Mesenchymal stem cell (in vitro differentiated cells and primary cell): ENCODE data around the gene B4GALNT2.

Experiments used
- DNase-seq: peaks from one replicate; pipeline ENCODE4 v3.0.0-alpha.2; 2013
- H2AFZ ChIP-seq: one replicate; pipeline ENCODE4 v1.6.1; 2013; ENCODE audit warnings: low read depth, mild to moderate bottlenecking, control low read depth, inconsistent platforms, low read length, moderate library complexity
- H2AK5ac ChIP-seq: 2 replicates; pipeline ENCODE4 v1.6.1; 2013; ENCODE audit warnings: low read length, moderate library complexity, mild to moderate bottlenecking, inconsistent platforms; ENCODE audit not compliant: severe bottlenecking
- H2BK120ac ChIP-seq: one replicate; pipeline ENCODE4 v1.6.1; 2013; ENCODE audit warnings: low read depth, mild to moderate bottlenecking, inconsistent platforms, low read length, moderate library complexity
- H2BK12ac ChIP-seq, 2 experiments: one replicate each; pipeline ENCODE4 v1.6.1; 2013; ENCODE audit warnings: inconsistent platforms in 2 of 2, low read length in 2 of 2, mild to moderate bottlenecking in 2 of 2, moderate library complexity in 2 of 2, control low read depth in 1 of 2
- H2BK15ac ChIP-seq: one replicate; pipeline ENCODE4 v1.6.1; 2013; ENCODE audit warnings: mild to moderate bottlenecking, low read depth, inconsistent platforms; ENCODE audit not compliant: poor library complexity, severe bottlenecking
- H2BK5ac ChIP-seq: 2 replicates; pipeline ENCODE4 v1.6.1; 2013; ENCODE audit warnings: low read depth, mild to moderate bottlenecking, low read length, control low read depth, inconsistent platforms; ENCODE audit not compliant: poor library complexity, severe bottlenecking
- H3K14ac ChIP-seq, 2 experiments: one replicate each; pipeline ENCODE4 v1.6.1; 2013; ENCODE audit warnings: inconsistent platforms in 2 of 2, low read length in 2 of 2, control low read depth in 1 of 2, mild to moderate bottlenecking in 1 of 2, moderate library complexity in 1 of 2
- H3K18ac ChIP-seq, 2 experiments: one replicate each; pipeline ENCODE4 v1.6.1; 2013; ENCODE audit warnings: inconsistent platforms in 2 of 2, low read length in 2 of 2, control low read depth in 1 of 2, low read depth in 1 of 2, mild to moderate bottlenecking in 1 of 2
- H3K23ac ChIP-seq, 2 experiments: one replicate each; pipeline ENCODE4 v1.6.1; 2013; ENCODE audit warnings: inconsistent platforms in 2 of 2, low read length in 2 of 2, mild to moderate bottlenecking in 2 of 2, moderate library complexity in 2 of 2, control low read depth in 1 of 2
- H3K27ac ChIP-seq: 2 replicates; pipeline ENCODE4 v1.5.1; 2013; ENCODE audit warnings: mild to moderate bottlenecking, moderate library complexity, low read length, control low read depth, inconsistent platforms; ENCODE audit not compliant: poor library complexity, severe bottlenecking
- H3K27me3 ChIP-seq, 2 experiments: 2 replicates each; pipeline versions ENCODE4 v1.6.1 to v1.7.0; 2013; ENCODE audit warnings: low read length in 2 of 2, mild to moderate bottlenecking in 2 of 2, moderate library complexity in 2 of 2, control low read depth in 1 of 2, inconsistent platforms in 1 of 2; ENCODE audit not compliant: control insufficient read depth in 1 of 2, insufficient read depth in 1 of 2
- H3K36me3 ChIP-seq, 2 experiments: 2 replicates each; pipeline versions ENCODE4 v1.6.1 to v1.7.0; 2013; ENCODE audit warnings: low read length in 2 of 2, control low read depth in 1 of 2, inconsistent platforms in 1 of 2, low read depth in 1 of 2, mild to moderate bottlenecking in 1 of 2; ENCODE audit not compliant: insufficient read depth in 2 of 2, control insufficient read depth in 1 of 2
- H3K4ac ChIP-seq, 2 experiments: one replicate each; pipeline ENCODE4 v1.6.1; 2013; ENCODE audit warnings: inconsistent platforms in 2 of 2, low read length in 2 of 2, mild to moderate bottlenecking in 2 of 2, moderate library complexity in 2 of 2, control low read depth in 1 of 2, low read depth in 1 of 2
- H3K4me1 ChIP-seq: 2 replicates; pipeline ENCODE4 v1.6.1; 2013; ENCODE audit warnings: low read depth, low read length, control low read depth; ENCODE audit not compliant: control insufficient read depth, insufficient read depth
- H3K4me2 ChIP-seq: 2 replicates; pipeline ENCODE4 v1.6.1; 2013; ENCODE audit warnings: low read length, mild to moderate bottlenecking, inconsistent platforms; ENCODE audit not compliant: poor library complexity, severe bottlenecking
- H3K4me3 ChIP-seq, 2 experiments: 2 replicates each; pipeline versions ENCODE4 v1.5.1 to v1.7.0; 2013; ENCODE audit warnings: low read length in 2 of 2, mild to moderate bottlenecking in 2 of 2, control low read depth in 1 of 2, low read depth in 1 of 2; ENCODE audit not compliant: insufficient read depth in 1 of 2
- H3K79me1 ChIP-seq: replicated peaks from 2 replicates; pipeline ENCODE4 v1.6.1; 2013; ENCODE audit warnings: mild to moderate bottlenecking, control low read depth, low read length, inconsistent platforms; ENCODE audit not compliant: poor library complexity, severe bottlenecking
- H3K9ac ChIP-seq: 2 replicates; pipeline ENCODE4 v1.7.0; 2013; ENCODE audit warnings: mild to moderate bottlenecking, low read length, moderate library complexity
- H3K9me3 ChIP-seq: 2 replicates; pipeline ENCODE4 v1.7.0; 2013; ENCODE audit warnings: mild to moderate bottlenecking, low read length; ENCODE audit not compliant: control insufficient read depth
- H4K8ac ChIP-seq: one replicate; pipeline ENCODE4 v1.6.1; 2013; ENCODE audit warnings: inconsistent platforms, mild to moderate bottlenecking, low read length, moderate library complexity
- H4K91ac ChIP-seq: one replicate; pipeline ENCODE4 v1.6.1; 2013; ENCODE audit warnings: mild to moderate bottlenecking, low read length, inconsistent platforms
- WGBS: methylation state at CpG from one replicate; pipeline ENCODE4 v1.1.7; 2013; ENCODE audit warnings: mixed read lengths; 5-methylcytosine and 5-hydroxymethylcytosine counted together

Gene B4GALNT2

GRCh38 chr17:49216953-49217650 lies 84.5 kb downstream of the B4GALNT2 start:
- no peak overlapping the region for H3K9ac ChIP-seq
- H3K18ac ChIP-seq = no peak overlapping the region
- H3K9me3 ChIP-seq = no peaks in the 10 kb centered on the region
- H3K27me3 ChIP-seq = peaks cover 0 to 35% of the 10 kb centered on the region in 2 experiments
- H3K4ac ChIP-seq = no peak overlapping the region
- no peak overlapping the region for H3K4me2 ChIP-seq
- H2AFZ ChIP-seq = no peak overlapping the region
- no peak overlapping the region for H2BK120ac ChIP-seq
- WGBS = 85% methylated on average over 11 of the region's 11 CpGs
- H3K27ac ChIP-seq = no peak overlapping the region
- no peak for DNase-seq
- no peaks in the 10 kb centered on the region for H3K4me1 ChIP-seq
- no peak overlapping the region for H2BK15ac ChIP-seq
- H3K4me3 ChIP-seq = no peak overlapping the region
- H2AK5ac ChIP-seq = no peak overlapping the region
- H3K79me1 ChIP-seq = no peaks in the 10 kb centered on the region
- no peak overlapping the region for H2BK5ac ChIP-seq
- peaks cover 0 to 17% of the 10 kb centered on the region in 2 experiments for H3K36me3 ChIP-seq
- H4K91ac ChIP-seq = peak overlapping the region; percentile 46
- H2BK12ac ChIP-seq = no peak overlapping the region
- no peak overlapping the region for H3K14ac ChIP-seq
- no peak overlapping the region for H4K8ac ChIP-seq
- H3K23ac ChIP-seq = no peak overlapping the region

GRCh38 chr17:49217651-49218413 lies 85.3 kb downstream of the B4GALNT2 start:
- Histone ChIP-seq H2BK120ac (no peak overlapping the region), H3K4ac (no peak overlapping the region), H3K27me3 (peaks cover 5 to 36% of the 10 kb centered on the region in 2 experiments), H2BK15ac (no peak overlapping the region), H2AK5ac (no peak overlapping the region), H3K4me1 (no peaks in the 10 kb centered on the region), H3K4me3 (no peak overlapping the region), H3K79me1 (no peaks in the 10 kb centered on the region), H3K14ac (no peak overlapping the region), H2AFZ (no peak overlapping the region), H3K9ac (no peak overlapping the region), H4K91ac (no peak overlapping the region), H3K9me3 (no peaks in the 10 kb centered on the region), H2BK5ac (no peak overlapping the region), H3K27ac (no peak overlapping the region), H2BK12ac (no peak overlapping the region), H4K8ac (no peak overlapping the region), H3K36me3 (peaks cover 0 to 20% of the 10 kb centered on the region in 2 experiments), H3K4me2 (no peak overlapping the region), H3K18ac (no peak overlapping the region), H3K23ac (no peak overlapping the region)
- WGBS = 94% methylated on average over 17 of the region's 17 CpGs
- no peak for DNase-seq

GRCh38 chr17:49218941-49219913 lies 86.7 kb downstream of the B4GALNT2 start:
- peak overlapping the region in 1 of 2 experiments; percentile 14 for H3K4me3 ChIP-seq
- H3K79me1 ChIP-seq = no peaks in the 10 kb centered on the region
- H2AFZ ChIP-seq = no peak overlapping the region
- no peak overlapping the region for H3K4me2 ChIP-seq
- H3K9me3 ChIP-seq = no peaks in the 10 kb centered on the region
- H2AK5ac ChIP-seq = no peak overlapping the region
- no peak overlapping the region for H4K91ac ChIP-seq
- H3K36me3 ChIP-seq = peaks cover 0 to 20% of the 10 kb centered on the region in 2 experiments
- no peak overlapping the region for H3K4ac ChIP-seq
- H3K27ac ChIP-seq = no peak overlapping the region
- H2BK5ac ChIP-seq = no peak overlapping the region
- WGBS = 98% methylated on average over 35 of the region's 37 CpGs
- H3K23ac ChIP-seq = no peak overlapping the region
- no peak overlapping the region for H3K14ac ChIP-seq
- peaks cover 19 to 46% of the 10 kb centered on the region in 2 experiments for H3K27me3 ChIP-seq
- H3K9ac ChIP-seq = no peak overlapping the region
- no peak overlapping the region for H2BK120ac ChIP-seq
- H4K8ac ChIP-seq = no peak overlapping the region
- H2BK15ac ChIP-seq = no peak overlapping the region
- no peak overlapping the region for H3K18ac ChIP-seq
- no peak for DNase-seq
- H2BK12ac ChIP-seq = no peak overlapping the region
- H3K4me1 ChIP-seq = peaks cover 10% of the 10 kb centered on the region
